Body of pancreas (tissue), 4 donors: ENCODE data around the gene PDE9A.

Experiments used
- CTCF ChIP-seq, 7 experiments: fragments of 450-650 bp in 4 of 7; fragments of 200-600 bp in 3 of 7; sonication (generic) in 3 of 7; IDR thresholded peaks; one replicate each; pipeline ENCODE4 v1.5.1; 2016 to 2019; ENCODE audit warnings: antibody characterized with exemption in 7 of 7
- POLR2A ChIP-seq, 3 donors: fragments of 450-650 bp; IDR thresholded peaks; one replicate each; pipeline ENCODE4 v1.6.1; 2016; ENCODE audit warnings: antibody characterized with exemption in 3 of 3, mild to moderate bottlenecking in 2 of 3

DNA sequence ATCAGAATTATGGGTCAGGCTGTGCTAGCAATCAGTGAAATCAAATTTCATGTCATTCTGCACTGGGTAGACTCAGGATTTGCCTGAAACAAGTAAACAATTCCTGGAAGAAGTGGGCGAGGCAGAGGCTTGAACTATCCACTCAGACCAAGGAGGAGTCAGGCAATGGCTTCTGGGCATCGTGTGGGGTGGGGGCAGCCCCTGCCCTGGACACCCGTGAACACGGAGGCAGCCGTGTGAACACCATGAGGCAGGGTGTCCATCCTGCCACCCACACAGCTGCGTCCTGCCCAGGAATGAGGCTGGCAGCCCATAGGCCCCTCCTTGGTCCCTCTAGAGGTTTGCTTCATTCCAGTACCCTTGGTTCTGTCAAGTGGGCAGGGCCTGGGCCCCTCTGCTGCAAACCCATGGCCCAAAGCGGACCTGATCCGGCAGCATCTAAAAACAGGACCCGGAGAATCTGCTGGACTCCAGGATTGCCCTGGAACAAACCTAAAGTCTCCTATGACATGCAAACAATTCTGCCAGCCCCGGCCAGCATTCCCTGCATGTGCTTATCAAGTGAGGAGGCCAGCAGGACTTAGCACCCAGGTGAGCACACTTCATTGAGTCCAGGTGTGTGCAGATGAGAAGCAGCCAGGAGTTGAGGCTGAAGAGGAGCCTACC is 69.5 kb downstream of the PDE9A start:
- TF ChIP-seq CTCF (IDR thresholded peaks at IDR 0.05): no peak
- TF ChIP-seq POLR2A (IDR thresholded peaks at IDR 0.05): no peak
